HFFc6 (cell line): ENCODE measurements around the gene ATP9B. TPM values are rescaled to one million over a fixed set of nuclear protein-coding genes. Genes with fewer than 3 reads are reported as not detected.

Experiments
- DNase-seq: peaks from one replicate; pipeline ENCODE4 v3.0.0-alpha.2; 2018
- H3K27ac Mint-ChIP-seq: 2 replicates; pipeline ENCODE4 v1.8.0; 2020; ENCODE audit warnings: mild to moderate bottlenecking, mixed read lengths
- H3K27me3 Mint-ChIP-seq: 2 replicates; pipeline ENCODE4 v1.8.0; 2021; ENCODE audit warnings: mild to moderate bottlenecking, moderate library complexity, mixed read lengths; ENCODE audit not compliant: insufficient read depth
- H3K36me3 Mint-ChIP-seq: 2 replicates; pipeline ENCODE4 v1.8.0; 2021; ENCODE audit warnings: low read depth, mixed read lengths
- H3K4me1 Mint-ChIP-seq: 2 replicates; pipeline ENCODE4 v1.8.0; 2020; ENCODE audit warnings: low read depth, mixed read lengths
- H3K4me3 Mint-ChIP-seq: 2 replicates; pipeline ENCODE4 v1.8.0; 2020; ENCODE audit warnings: mild to moderate bottlenecking, moderate library complexity, mixed read lengths
- H3K9me3 Mint-ChIP-seq: 2 replicates; pipeline ENCODE4 v1.8.0; 2020; ENCODE audit warnings: mild to moderate bottlenecking, mixed read lengths
- CTCF ChIP-seq: fragments of 200-600 bp; sonication (generic); IDR thresholded peaks from 2 replicates; pipeline ENCODE4 v1.5.0; 2021; ENCODE audit warnings: antibody characterized with exemption, mild to moderate bottlenecking
- total RNA-seq, 6 experiments: library from RNA; stranded (reverse); fragmentation: NEBNext Ultra II Directional; extraction: Animal tissue kit (Norgen Biotek cat#: 25700); gene quantifications; 2 replicates in 1 of 6; 3 replicates in 5 of 6; pipeline ENCODE4 v1.2.3, GENCODE V29; 2021

ATP9B gene
- total RNA-seq, 6 experiments from 2014 or later, result 9.0 to 11.2 (median 10.5) TPM

DNA sequence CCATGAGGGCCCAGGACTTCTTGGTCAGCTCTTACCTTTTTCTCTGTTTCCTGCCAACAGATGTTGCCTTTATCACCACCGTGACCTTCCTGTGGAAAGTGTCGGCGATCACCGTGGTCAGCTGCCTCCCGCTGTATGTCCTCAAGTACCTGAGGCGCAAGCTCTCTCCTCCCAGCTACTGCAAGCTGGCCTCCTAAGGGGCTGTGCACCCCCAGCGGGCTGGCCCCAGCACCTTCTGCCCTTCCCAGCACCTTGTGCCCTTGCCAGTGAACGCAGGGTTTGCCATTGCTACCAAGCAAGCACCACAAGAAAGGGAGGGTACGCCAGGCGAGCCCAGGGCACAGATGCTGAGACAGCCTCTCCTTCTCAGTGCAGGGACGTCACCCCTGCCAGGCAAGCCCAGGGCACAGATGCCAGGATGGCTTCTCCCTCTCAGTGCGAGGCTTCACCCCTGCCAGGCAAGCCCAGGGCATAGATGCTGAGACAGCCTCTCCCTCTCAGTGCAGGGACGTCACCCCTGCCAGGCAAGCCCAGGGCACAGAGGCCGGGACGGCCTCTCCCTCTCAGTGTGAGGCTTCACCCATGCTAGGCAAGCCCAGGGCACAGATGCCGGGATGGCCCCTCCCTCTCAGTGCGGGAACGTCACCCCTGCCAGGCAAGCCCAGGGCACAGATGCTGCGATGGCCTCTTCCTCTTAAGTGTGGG lies 308.1 kb downstream of the ATP9B start:
- H3K4me3 Mint-ChIP-seq, result no peak overlapping the region
- DNase-seq, result no peak
- H3K27me3 Mint-ChIP-seq, result peaks cover 3% of the 10 kb centered on the region; the same call in 1 of the 2 replicates
- H3K4me1 Mint-ChIP-seq, result no peaks in the 10 kb centered on the region
- H3K27ac Mint-ChIP-seq, result no peak overlapping the region
- no peaks in the 10 kb centered on the region for H3K36me3 Mint-ChIP-seq
- no peaks in the 10 kb centered on the region for H3K9me3 Mint-ChIP-seq
- no peak for TF ChIP-seq CTCF

- Mint-ChIP-seq H3K9me3 (no peaks in the 10 kb centered on the region), H3K27ac (no peak overlapping the region), H3K36me3 (no peaks in the 10 kb centered on the region), H3K4me1 (no peaks in the 10 kb centered on the region), H3K27me3 (peaks cover 6% of the 10 kb centered on the region; the same call in 1 of the 2 replicates), H3K4me3 (no peak overlapping the region)
- DNase-seq, result peak; percentile 15
- peak; percentile 89 for TF ChIP-seq CTCF
Observed at GRCh38 chr18:79378536-79379250, 309.5 kb downstream of the ATP9B start.

GRCh38 chr18:79379251-79379905 lies 310.2 kb downstream of the ATP9B start:
- no peak for DNase-seq
- H3K27ac Mint-ChIP-seq, result no peak overlapping the region
- H3K9me3 Mint-ChIP-seq, result no peaks in the 10 kb centered on the region
- H3K36me3 Mint-ChIP-seq, result no peaks in the 10 kb centered on the region
- no peak; the same call in none of the 2 replicates for TF ChIP-seq CTCF
- H3K4me1 Mint-ChIP-seq, result no peaks in the 10 kb centered on the region
- H3K4me3 Mint-ChIP-seq, result no peak overlapping the region
- H3K27me3 Mint-ChIP-seq, result peaks cover 6% of the 10 kb centered on the region; the same call in 1 of the 2 replicates

DNA sequence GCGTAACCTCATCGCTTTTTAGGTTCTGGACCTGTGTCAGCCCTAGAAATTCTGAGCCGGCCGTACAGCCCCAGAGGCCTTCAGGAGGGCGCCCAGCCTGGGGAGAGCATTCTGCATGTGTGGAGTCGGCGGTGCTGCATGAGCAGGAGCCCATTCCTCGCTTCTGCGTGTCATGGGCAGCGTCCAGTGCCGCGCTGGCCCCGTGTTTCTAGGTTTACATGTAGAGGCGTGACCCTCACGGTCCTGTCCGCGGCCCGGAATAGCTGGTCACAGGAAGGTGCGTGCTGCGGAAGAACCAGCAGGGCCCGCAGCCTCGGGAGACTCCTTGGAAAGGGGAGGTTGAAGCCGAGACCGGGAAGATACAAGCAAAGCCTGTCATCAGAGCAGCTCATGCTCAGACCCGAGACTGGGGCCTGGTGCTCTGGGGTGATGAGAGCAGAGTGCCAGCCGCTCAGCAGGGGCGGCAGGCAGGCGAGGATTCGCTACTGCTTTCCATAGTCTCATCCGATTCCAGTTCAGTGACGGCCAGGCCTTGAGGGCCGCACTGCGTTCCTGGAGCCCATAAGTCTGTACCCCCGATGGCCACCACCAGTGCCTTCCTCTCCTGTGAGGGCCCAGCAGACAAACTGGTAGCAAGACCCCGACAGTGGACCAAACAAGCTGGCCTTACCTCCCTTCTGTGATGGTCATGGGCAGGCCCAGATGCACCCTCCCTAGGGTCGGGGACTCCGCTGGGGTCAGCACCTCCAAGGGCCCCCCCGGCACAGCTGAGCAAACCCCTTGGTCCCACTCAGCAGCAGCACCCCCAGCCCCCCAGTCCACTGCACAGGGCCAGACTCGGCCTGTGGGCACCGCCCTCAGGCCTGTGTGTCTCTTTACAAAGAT lies 311.0 kb downstream of the ATP9B start:
- TF ChIP-seq CTCF, result no peak
- H3K4me3 Mint-ChIP-seq, result no peak overlapping the region
- peaks cover 6% of the 10 kb centered on the region; the same call in 1 of the 2 replicates for H3K27me3 Mint-ChIP-seq
- H3K36me3 Mint-ChIP-seq, result no peaks in the 10 kb centered on the region
- DNase-seq, result no peak
- no peaks in the 10 kb centered on the region for H3K9me3 Mint-ChIP-seq
- no peaks in the 10 kb centered on the region for H3K4me1 Mint-ChIP-seq
- no peak overlapping the region for H3K27ac Mint-ChIP-seq
